Upper lobe of right lung (tissue), 1 donor: Measurements from ENCODE around the gene TMPRSS11E. TPM values are rescaled to one million over a fixed set of nuclear protein-coding genes. Genes with fewer than 3 reads are reported as not detected.
A peak's percentile ranks its signal among the peaks of the same experiment; 100 is the strongest.
"Not testable (repeated sequence)": the region's sequence is repeated elsewhere in the genome, so short reads cannot be mapped to it uniquely, and the experiment has no call there.

Experiments used
- ATAC-seq: fragments of 200-7000 bp; cut with Tn5 transposase; one replicate; pipeline ENCODE4 v1.9.1; 2020; ENCODE audit warnings: mild to moderate bottlenecking, moderate library complexity
- DNase-seq: peaks from one replicate; pipeline ENCODE4 v3.0.0-alpha.2; 2020
- H3K27ac ChIP-seq: fragments of 200-600 bp; one replicate; pipeline ENCODE4 v1.8.0; 2022
- H3K27me3 ChIP-seq: fragments of 200-600 bp; one replicate; pipeline ENCODE4 v1.8.0; 2022; ENCODE audit warnings: mild to moderate bottlenecking
- H3K36me3 ChIP-seq: fragments of 200-600 bp; one replicate; pipeline ENCODE4 v1.8.0; 2022
- H3K4me1 ChIP-seq: fragments of 200-600 bp; one replicate; pipeline ENCODE4 v1.8.0; 2022
- H3K4me3 ChIP-seq: fragments of 200-600 bp; one replicate; pipeline ENCODE4 v1.8.0; 2022; ENCODE audit warnings: mild to moderate bottlenecking
- H3K9me3 ChIP-seq: fragments of 200-600 bp; one replicate; pipeline ENCODE4 v1.8.0; 2022
- intact Hi-C: fragments of 100-400 bp; cut with DNase I; formaldehyde crosslinking; loops from one replicate; pipeline ENCODE4 v1.11.0; 2022
- long read RNA-seq: library from polyadenylated mRNA; unstranded; transcript quantifications from one replicate; pipeline ENCODE4 v2.0.0, GENCODE V29; 2021
- total RNA-seq: library from RNA; stranded (reverse); fragmentation: NEBNext Ultra II Directional; extraction: Animal tissue kit (Norgen Biotek cat#: 25700); gene quantifications from one replicate; pipeline ENCODE4 v1.2.1, GENCODE V29; 2021
- TF ChIP-seq, protein P1 (sequence below): fragments of 200-600 bp; IDR thresholded peaks from one replicate; pipeline ENCODE4 v1.8.0; 2022; ENCODE audit warnings: antibody characterized with exemption
- donor health status: DM: no; HTN: yes; CAD: no; lungs with severe emphysema.

Gene TMPRSS11E, protein sequence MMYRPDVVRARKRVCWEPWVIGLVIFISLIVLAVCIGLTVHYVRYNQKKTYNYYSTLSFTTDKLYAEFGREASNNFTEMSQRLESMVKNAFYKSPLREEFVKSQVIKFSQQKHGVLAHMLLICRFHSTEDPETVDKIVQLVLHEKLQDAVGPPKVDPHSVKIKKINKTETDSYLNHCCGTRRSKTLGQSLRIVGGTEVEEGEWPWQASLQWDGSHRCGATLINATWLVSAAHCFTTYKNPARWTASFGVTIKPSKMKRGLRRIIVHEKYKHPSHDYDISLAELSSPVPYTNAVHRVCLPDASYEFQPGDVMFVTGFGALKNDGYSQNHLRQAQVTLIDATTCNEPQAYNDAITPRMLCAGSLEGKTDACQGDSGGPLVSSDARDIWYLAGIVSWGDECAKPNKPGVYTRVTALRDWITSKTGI
- not detected for total RNA-seq
- long read RNA-seq, result 0 reads

DNA sequence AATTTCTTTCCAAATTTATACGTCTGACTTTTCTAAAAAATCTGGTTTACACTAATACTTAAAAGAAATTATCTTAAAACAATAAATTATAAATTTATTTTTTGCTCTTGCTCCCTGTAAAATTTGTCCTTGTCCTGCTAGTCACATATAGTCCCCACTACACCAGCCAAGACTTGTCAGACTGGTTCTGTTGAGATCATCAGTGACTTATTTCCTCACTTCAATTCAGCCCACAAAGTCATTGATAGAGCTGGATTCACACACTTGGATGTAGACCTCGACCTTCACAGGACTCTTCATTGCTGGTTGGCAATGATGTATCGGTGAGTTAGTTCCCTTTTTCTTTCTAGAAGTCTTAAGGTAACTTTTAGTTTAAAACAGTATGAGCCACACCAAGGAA, at the start of gene TMPRSS11E:
TSS of gene TMPRSS11E (plus strand) at position 263 of the 400 bp plus-strand sequence. CDS start at position 313, 50 bp downstream.
- Histone ChIP-seq H3K9me3 (no peaks in the 10 kb centered on the region), H3K4me3 (no peak within 1 kb of the TSS), H3K4me1 (no peaks in the 10 kb centered on the region), H3K36me3 (no peaks in the 10 kb centered on the region), H3K27ac (no peak within 1 kb of the TSS), H3K27me3 (no peaks in the 10 kb centered on the region)
- TF ChIP-seq, protein P1, sequence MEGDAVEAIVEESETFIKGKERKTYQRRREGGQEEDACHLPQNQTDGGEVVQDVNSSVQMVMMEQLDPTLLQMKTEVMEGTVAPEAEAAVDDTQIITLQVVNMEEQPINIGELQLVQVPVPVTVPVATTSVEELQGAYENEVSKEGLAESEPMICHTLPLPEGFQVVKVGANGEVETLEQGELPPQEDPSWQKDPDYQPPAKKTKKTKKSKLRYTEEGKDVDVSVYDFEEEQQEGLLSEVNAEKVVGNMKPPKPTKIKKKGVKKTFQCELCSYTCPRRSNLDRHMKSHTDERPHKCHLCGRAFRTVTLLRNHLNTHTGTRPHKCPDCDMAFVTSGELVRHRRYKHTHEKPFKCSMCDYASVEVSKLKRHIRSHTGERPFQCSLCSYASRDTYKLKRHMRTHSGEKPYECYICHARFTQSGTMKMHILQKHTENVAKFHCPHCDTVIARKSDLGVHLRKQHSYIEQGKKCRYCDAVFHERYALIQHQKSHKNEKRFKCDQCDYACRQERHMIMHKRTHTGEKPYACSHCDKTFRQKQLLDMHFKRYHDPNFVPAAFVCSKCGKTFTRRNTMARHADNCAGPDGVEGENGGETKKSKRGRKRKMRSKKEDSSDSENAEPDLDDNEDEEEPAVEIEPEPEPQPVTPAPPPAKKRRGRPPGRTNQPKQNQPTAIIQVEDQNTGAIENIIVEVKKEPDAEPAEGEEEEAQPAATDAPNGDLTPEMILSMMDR, result no peak
- ATAC-seq, result peak; percentile 20
- no peak for DNase-seq
- intact Hi-C loops, result no loop called here

DNA sequence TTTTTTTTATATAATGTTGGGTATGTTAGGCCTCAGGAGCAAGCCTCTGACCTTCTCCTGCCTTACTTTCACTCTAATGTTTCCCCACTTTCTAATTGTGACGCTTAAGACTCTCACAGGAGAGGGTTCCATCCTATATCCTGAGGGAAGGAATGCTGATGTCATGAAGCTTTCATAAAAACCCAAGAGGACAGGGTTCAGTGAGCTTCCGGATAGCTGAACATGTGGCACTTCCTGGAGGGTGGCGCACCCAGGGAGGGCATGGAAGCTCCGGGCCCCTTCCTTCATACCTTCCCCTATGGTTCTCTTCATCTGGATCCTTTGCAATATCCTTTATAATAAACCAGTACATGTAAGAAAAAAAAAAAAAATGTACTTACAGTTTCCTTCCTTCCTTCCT, 48.0 kb upstream of the TMPRSS11E start:
- TF ChIP-seq, protein P1, result no peak

DNA sequence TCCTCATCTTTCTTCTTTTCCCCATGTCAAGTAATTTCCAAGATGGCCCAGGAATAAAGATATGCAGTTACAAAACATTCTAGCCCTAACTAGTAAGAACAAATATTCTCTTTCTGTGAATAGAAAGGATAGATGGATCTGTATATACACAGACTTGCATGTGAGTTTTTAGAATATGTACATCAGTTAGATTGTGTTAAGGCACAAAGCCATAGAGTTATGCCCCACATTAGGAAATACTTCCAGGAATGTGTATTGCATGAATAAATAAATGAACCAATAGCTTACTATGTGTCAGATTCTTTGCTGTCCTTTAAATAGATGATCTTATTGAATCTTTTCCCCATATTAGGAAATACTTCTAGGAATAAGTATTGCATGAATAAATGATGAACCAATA, 46.0 kb upstream of the TMPRSS11E start:
- no peaks in the 10 kb centered on the region for H3K27me3 ChIP-seq
- H3K9me3 ChIP-seq, result no peaks in the 10 kb centered on the region
- no peak overlapping the region for H3K4me3 ChIP-seq
- H3K27ac ChIP-seq, result no peak overlapping the region
- intact Hi-C loops, result no loop called here
- TF ChIP-seq, protein P1, result no peak
- no peak for ATAC-seq
- H3K36me3 ChIP-seq, result no peaks in the 10 kb centered on the region
- DNase-seq, result no peak
- no peaks in the 10 kb centered on the region for H3K4me1 ChIP-seq

More for the DNA sequence above, 48.0 kb upstream of the TMPRSS11E start:
- no peaks in the 10 kb centered on the region for H3K27me3 ChIP-seq
- intact Hi-C loops, result no loop called here
- no peak overlapping the region for H3K27ac ChIP-seq
- H3K9me3 ChIP-seq, result no peaks in the 10 kb centered on the region
- H3K36me3 ChIP-seq, result no peaks in the 10 kb centered on the region
- H3K4me3 ChIP-seq, result no peak overlapping the region
- ATAC-seq (no peak), DNase-seq (no peak)
- no peaks in the 10 kb centered on the region for H3K4me1 ChIP-seq

DNA sequence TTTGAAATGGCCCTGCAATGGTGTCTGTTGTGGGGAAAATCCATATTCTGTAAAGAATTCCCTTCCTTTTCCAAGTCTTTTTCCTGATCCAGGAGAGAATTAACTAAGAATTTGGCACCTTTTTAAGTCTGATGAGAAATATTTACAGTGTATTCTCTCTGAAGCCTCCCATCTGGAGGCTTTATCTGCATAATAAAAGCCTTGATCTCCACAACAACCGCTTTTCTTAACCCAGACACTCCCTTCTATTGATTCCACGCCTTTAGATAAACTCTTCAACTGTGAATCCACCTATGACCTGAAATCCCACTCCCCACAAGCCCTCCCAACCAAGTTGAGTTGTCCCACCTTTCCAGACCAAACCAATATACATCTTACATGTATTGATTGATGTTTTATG, 43.1 kb upstream of the TMPRSS11E start:
- H3K27me3 ChIP-seq, result no peaks in the 10 kb centered on the region
- TF ChIP-seq, protein P1, result no peak
- intact Hi-C loops, result no loop called here
- H3K27ac ChIP-seq, result no peak overlapping the region
- H3K4me1 ChIP-seq, result no peaks in the 10 kb centered on the region
- H3K9me3 ChIP-seq, result no peaks in the 10 kb centered on the region
- ATAC-seq (no peak), DNase-seq (no peak)
- no peaks in the 10 kb centered on the region for H3K36me3 ChIP-seq
- no peak overlapping the region for H3K4me3 ChIP-seq

DNA sequence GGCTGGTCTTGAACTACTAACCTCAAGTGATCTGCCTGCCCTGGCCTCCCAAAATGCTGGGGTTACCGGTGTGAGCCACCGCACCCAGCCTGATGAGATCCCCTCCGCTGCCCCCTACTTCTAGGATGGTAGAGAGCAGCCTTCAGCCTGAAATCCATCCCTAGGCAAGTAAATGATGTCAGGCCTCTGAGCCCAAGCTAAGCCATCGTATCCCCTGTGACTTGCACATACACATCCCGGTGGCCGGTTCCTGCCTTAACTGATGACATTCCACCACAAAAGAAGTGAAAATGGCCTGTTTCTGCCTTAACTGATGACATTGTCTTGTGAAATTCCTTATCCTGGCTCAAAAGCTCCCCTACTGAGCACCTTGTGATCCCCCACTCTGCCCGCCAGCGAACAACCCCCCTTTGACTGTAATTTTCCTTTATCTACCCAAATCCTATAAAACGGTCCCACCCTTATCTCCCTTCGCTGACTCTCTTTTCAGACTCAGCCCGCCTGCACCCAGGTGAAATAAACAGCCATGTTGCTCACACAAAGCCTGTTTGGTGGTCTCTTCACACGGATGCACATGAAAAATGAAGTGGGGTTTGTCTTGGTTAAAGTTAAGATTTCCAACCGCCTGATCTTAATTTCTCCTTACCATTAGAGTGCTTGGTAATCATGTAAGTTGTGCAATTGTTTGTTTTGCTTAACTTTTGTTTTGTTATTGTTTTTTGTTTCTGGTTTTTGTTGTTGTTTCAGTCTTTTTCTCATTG, 41.4 kb upstream of the TMPRSS11E start:
- intact Hi-C loops, H3K4me1 ChIP-seq, DNase-seq, H3K9me3 ChIP-seq, H3K36me3 ChIP-seq, ATAC-seq, H3K27me3 ChIP-seq, H3K27ac ChIP-seq, H3K4me3 ChIP-seq: not testable (repeated sequence)

DNA sequence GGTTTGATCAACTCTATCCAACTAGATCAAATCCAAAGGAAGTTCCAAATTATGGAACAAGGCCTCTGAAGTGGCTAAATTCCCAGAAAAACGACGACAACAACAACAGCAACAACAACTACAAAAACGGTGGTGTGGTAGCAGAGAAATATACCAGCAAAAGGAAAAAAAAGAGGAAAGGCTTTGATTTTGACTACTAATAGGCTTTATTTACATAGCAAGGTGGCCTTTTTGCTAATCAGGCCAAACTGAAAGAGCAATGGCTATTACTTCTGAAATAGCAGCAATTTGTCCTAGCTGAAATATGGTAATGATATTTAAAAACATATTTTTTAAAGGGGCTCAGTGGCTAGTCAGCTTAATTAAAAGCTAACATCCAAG, 40.8 kb upstream of the TMPRSS11E start:
- Histone ChIP-seq H3K27ac (no peak overlapping the region), H3K4me3 (no peak overlapping the region), H3K9me3 (no peaks in the 10 kb centered on the region), H3K36me3 (no peaks in the 10 kb centered on the region), H3K4me1 (no peaks in the 10 kb centered on the region), H3K27me3 (no peaks in the 10 kb centered on the region)
- DNase-seq, result no peak
- intact Hi-C loops, result no loop called here
- TF ChIP-seq, protein P1, result no peak
- no peak for ATAC-seq

DNA sequence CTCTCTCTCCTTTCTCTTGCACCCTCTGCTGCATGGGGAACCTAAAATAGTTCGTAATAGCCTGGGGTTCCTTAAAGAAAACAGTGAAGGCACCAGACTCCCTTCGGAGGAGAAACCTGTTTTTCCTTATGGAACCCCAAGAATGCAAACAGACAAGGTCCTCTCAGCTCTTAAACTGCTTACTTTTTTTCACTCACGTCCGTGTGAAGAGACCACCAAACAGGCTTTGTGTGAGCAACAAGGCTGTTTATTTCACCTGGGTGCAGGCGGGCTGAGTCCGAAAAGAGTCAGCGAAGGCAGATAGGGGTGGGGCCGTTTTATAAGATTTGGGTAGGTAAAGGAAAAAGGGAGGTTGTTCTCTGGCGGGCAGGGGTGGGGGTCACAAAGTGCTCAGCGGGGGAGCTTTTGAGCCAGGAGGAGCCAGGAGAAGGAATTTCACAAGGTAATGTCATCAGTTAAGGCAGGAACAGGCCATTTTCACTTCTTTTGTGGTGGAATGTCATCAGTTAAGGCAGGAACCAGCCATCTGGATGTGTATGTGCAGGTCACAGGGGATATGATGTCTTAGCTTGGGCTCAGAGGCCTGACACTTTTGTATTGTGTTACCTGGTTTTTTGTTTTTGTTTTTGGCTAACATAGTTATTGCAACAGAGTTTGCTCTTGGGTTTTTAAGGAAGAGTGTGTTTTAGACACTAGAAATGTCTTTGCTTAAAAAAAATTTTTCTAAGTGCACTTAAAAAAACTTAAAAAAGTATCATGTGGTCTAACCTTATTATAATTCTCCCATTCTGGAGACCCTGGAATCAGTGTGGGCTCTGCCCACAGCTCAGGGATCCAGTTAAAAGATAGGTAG, 40.0 kb upstream of the TMPRSS11E start:
- ATAC-seq, H3K27ac ChIP-seq, DNase-seq, H3K4me3 ChIP-seq, H3K9me3 ChIP-seq, H3K27me3 ChIP-seq, H3K4me1 ChIP-seq, intact Hi-C loops, H3K36me3 ChIP-seq: not testable (repeated sequence)
